ENCODE data around the gene OR56B4.

OR56B4 gene

GRCh38 chr11:6083129-6083528, 24.4 kb upstream of the OR56B4 start:
- DNase-seq (ENCODE audit: low read depth): no peak
- H3K4me3 ChIP-seq (ENCODE audit: control insufficient read depth, low read depth, low read length): no peak overlapping the region
- no peak for TF ChIP-seq CTCF (IDR thresholded peaks at IDR 0.05; ENCODE audit: control insufficient read depth, insufficient read depth, low read depth, low read length, missing control alignments)

- DNase-seq (ENCODE audit: low read depth): no peak
- H3K4me3 ChIP-seq (ENCODE audit: control insufficient read depth, low read depth, low read length): no peak overlapping the region
- no peak for TF ChIP-seq CTCF (IDR thresholded peaks at IDR 0.05; ENCODE audit: control insufficient read depth, insufficient read depth, low read depth, low read length, missing control alignments)
Observed at GRCh38 chr11:6084587-6084986, 22.9 kb upstream of the OR56B4 start.

- DNase-seq (ENCODE audit: low read depth): no peak
- H3K4me3 ChIP-seq (ENCODE audit: control insufficient read depth, low read depth, low read length): no peak overlapping the region
- TF ChIP-seq CTCF (IDR thresholded peaks at IDR 0.05; ENCODE audit: control insufficient read depth, insufficient read depth, low read depth, low read length, missing control alignments): no peak
Observed at GRCh38 chr11:6094186-6094585, 13.3 kb upstream of the OR56B4 start.

- no peak for DNase-seq (ENCODE audit: low read depth)
- TF ChIP-seq CTCF (IDR thresholded peaks at IDR 0.05; ENCODE audit: control insufficient read depth, insufficient read depth, low read depth, low read length, missing control alignments): no peak
- H3K4me3 ChIP-seq (ENCODE audit: control insufficient read depth, low read depth, low read length): no peak overlapping the region
Observed at GRCh38 chr11:6095798-6096197, 11.7 kb upstream of the OR56B4 start.

GRCh38 chr11:6096417-6096816, 11.1 kb upstream of the OR56B4 start:
- no peak for TF ChIP-seq CTCF (IDR thresholded peaks at IDR 0.05; ENCODE audit: control insufficient read depth, insufficient read depth, low read depth, low read length, missing control alignments)
- DNase-seq (ENCODE audit: low read depth): no peak

GRCh38 chr11:6099577-6099976, 7.9 kb upstream of the OR56B4 start:
- DNase-seq (ENCODE audit: low read depth): no peak
- TF ChIP-seq CTCF (IDR thresholded peaks at IDR 0.05; ENCODE audit: control insufficient read depth, insufficient read depth, low read depth, low read length, missing control alignments): no peak
- H3K4me3 ChIP-seq (ENCODE audit: control insufficient read depth, low read depth, low read length): no peak overlapping the region

More at GRCh38 chr11:6096417-6096816, 11.1 kb upstream of the OR56B4 start:
- no peak overlapping the region for H3K4me3 ChIP-seq (ENCODE audit: control insufficient read depth, low read depth, low read length)

GRCh38 chr11:6110011-6110410, 2.5 kb downstream of the OR56B4 start:
- no peak for TF ChIP-seq CTCF (IDR thresholded peaks at IDR 0.05; ENCODE audit: control insufficient read depth, insufficient read depth, low read depth, low read length, missing control alignments)
- no peak for DNase-seq (ENCODE audit: low read depth)
- no peak overlapping the region for H3K4me3 ChIP-seq (ENCODE audit: control insufficient read depth, low read depth, low read length)

All from AG09309 (cell line).